MCF 10A (cell line): ENCODE measurements around the gene SPINT2. TPM values are rescaled to one million over a fixed set of nuclear protein-coding genes. Genes with fewer than 3 reads are reported as not detected.

ENCODE experiments used
- BruUV-seq: library from RNA; stranded (reverse); fragments of 400-500 nt; replicated peaks from 2 replicates; lab custom pipeline; 2021; lab: Mats Ljungman, UMichigan
- CTCF ChIA-PET: fragments of 300-600 bp; sonication (Branson Sonifier 250); formaldehyde crosslinking; extraction: SDS; loops from one replicate; lab custom pipeline; 2021; ENCODE audit warnings: antibody characterized with exemption, inconsistent platforms; lab: Yijun Ruan, JAX
- POLR2A ChIA-PET: fragments of 300-600, 350-650 bp; sonication (Branson Sonifier 250); formaldehyde crosslinking; extraction: SDS; loops from one replicate; lab custom pipeline; 2020; ENCODE audit warnings: antibody characterized with exemption, inconsistent platforms; lab: Yijun Ruan, JAX
- DNase-seq: peaks from one replicate; pipeline ENCODE4 v3.0.0-alpha.2; 2018; ENCODE audit not compliant: unreplicated experiment
- H3K27ac Mint-ChIP-seq: one replicate; pipeline ENCODE4 v1.8.0; 2022; ENCODE audit warnings: mild to moderate bottlenecking, low read depth, mixed read lengths; ENCODE audit not compliant: unreplicated experiment
- H3K27me3 Mint-ChIP-seq: one replicate; pipeline ENCODE4 v1.8.0; 2022; ENCODE audit warnings: mixed read lengths; ENCODE audit not compliant: insufficient read depth, unreplicated experiment
- H3K36me3 Mint-ChIP-seq: one replicate; pipeline ENCODE4 v1.8.0; 2022; ENCODE audit warnings: mild to moderate bottlenecking, moderate library complexity, mixed read lengths; ENCODE audit not compliant: insufficient read depth, unreplicated experiment
- H3K4me1 Mint-ChIP-seq: one replicate; pipeline ENCODE4 v1.8.0; 2022; ENCODE audit warnings: mixed read lengths; ENCODE audit not compliant: insufficient read depth, unreplicated experiment
- H3K4me3 Mint-ChIP-seq: one replicate; pipeline ENCODE4 v1.8.0; 2022; ENCODE audit warnings: mild to moderate bottlenecking, moderate library complexity, mixed read lengths; ENCODE audit not compliant: unreplicated experiment
- H3K9me3 Mint-ChIP-seq: one replicate; pipeline ENCODE4 v1.8.0; 2022; ENCODE audit warnings: mixed read lengths; ENCODE audit not compliant: unreplicated experiment
- CTCF ChIP-seq: fragments of 200-600 bp; IDR thresholded peaks from one replicate; pipeline ENCODE4 v1.8.0; 2022; ENCODE audit warnings: antibody characterized with exemption, mild to moderate bottlenecking; ENCODE audit not compliant: unreplicated experiment
- intact Hi-C: fragments of 100-400 bp; cut with micrococcal nuclease; formaldehyde crosslinking; loops from 2 replicates; pipeline ENCODE4 v1.14.1; 2022
- total RNA-seq: library from RNA; stranded (reverse); gene quantifications from 2 replicates; pipeline ENCODE4 v1.2.3, GENCODE V29; 2022

SPINT2 gene
- total RNA-seq, 1 experiment from 2014 or later: 333 TPM

- Mint-ChIP-seq H3K36me3 (peaks cover 35% of the 10 kb centered on the region), H3K4me1 (peaks cover 18% of the 10 kb centered on the region), H3K27ac (no peak overlapping the region), H3K27me3 (no peaks in the 10 kb centered on the region), H3K4me3 (no peak overlapping the region), H3K9me3 (peaks cover 8% of the 10 kb centered on the region)
- ChIA-PET POLR2A (interaction anchor here (0.6 to 1.7 kb wide), 5 partner anchors 10 to 68 kb away, joined by 3 to 5 read pairs (median 3); partner anchors contain the start of genes CATSPERG and KCNK6), CTCF (interaction anchor here (0.6 to 1.1 kb wide), 2 partner anchors 63 to 86 kb away, joined by 3 to 4 read pairs; no protein-coding TSS in a partner anchor)
- DNase-seq: no peak
- no peak for TF ChIP-seq CTCF
- BruUV-seq: no TSS peak
- intact Hi-C loops: no loop called here
Measured at GRCh38 chr19:38308926-38309614, 44.7 kb downstream of the SPINT2 start.

GRCh38 chr19:38309615-38310278 is 45.4 kb downstream of the SPINT2 start:
- H3K27ac Mint-ChIP-seq: no peak overlapping the region
- ChIA-PET POLR2A (interaction anchor here (0.6 to 1.7 kb wide), 6 partner anchors 9 to 68 kb away, joined by 3 to 5 read pairs (median 3); partner anchors contain the start of genes CATSPERG and KCNK6), CTCF (interaction anchor here (0.6 kb wide), 1 partner anchor 86 kb away, joined by 3 read pairs; no protein-coding TSS in a partner anchor)
- peaks cover 30% of the 10 kb centered on the region for H3K36me3 Mint-ChIP-seq
- BruUV-seq: no TSS peak
- H3K9me3 Mint-ChIP-seq: peaks cover 8% of the 10 kb centered on the region
- DNase-seq: no peak
- intact Hi-C loops: no loop called here
- H3K27me3 Mint-ChIP-seq: no peaks in the 10 kb centered on the region
- peaks cover 18% of the 10 kb centered on the region for H3K4me1 Mint-ChIP-seq
- no peak overlapping the region for H3K4me3 Mint-ChIP-seq
- TF ChIP-seq CTCF: no peak

GRCh38 chr19:38310279-38310670 is 45.9 kb downstream of the SPINT2 start:
- H3K27me3 Mint-ChIP-seq: no peaks in the 10 kb centered on the region
- no TSS peak for BruUV-seq
- intact Hi-C loops: no loop called here
- no peak for TF ChIP-seq CTCF
- H3K9me3 Mint-ChIP-seq: peaks cover 8% of the 10 kb centered on the region
- DNase-seq: no peak
- H3K36me3 Mint-ChIP-seq: peaks cover 25% of the 10 kb centered on the region
- H3K4me1 Mint-ChIP-seq: peaks cover 18% of the 10 kb centered on the region
- ChIA-PET CTCF (interaction anchor here (0.6 to 1.7 kb wide), 2 partner anchors 24 to 408 kb away, joined by 3 to 4 read pairs; no protein-coding TSS in a partner anchor), POLR2A (interaction anchor here (1.1 to 1.4 kb wide), 3 partner anchors 9 to 29 kb away, joined by 3 to 5 read pairs (median 4); partner anchors contain the start of gene KCNK6)
- no peak overlapping the region for H3K4me3 Mint-ChIP-seq
- no peak overlapping the region for H3K27ac Mint-ChIP-seq

- peaks cover 18% of the 10 kb centered on the region for H3K4me1 Mint-ChIP-seq
- H3K27ac Mint-ChIP-seq: no peak overlapping the region
- intact Hi-C loops: no loop called here
- CTCF ChIA-PET: interaction anchor here (0.6 to 1.7 kb wide), 4 partner anchors 23 to 408 kb away, joined by 3 to 4 read pairs (median 3); no protein-coding TSS in a partner anchor
- H3K36me3 Mint-ChIP-seq: peaks cover 20% of the 10 kb centered on the region
- H3K27me3 Mint-ChIP-seq: no peaks in the 10 kb centered on the region
- TF ChIP-seq CTCF: no peak
- DNase-seq: no peak
- H3K9me3 Mint-ChIP-seq: peaks cover 8% of the 10 kb centered on the region
- no TSS peak for BruUV-seq
- POLR2A ChIA-PET: interaction anchor here (1.1 to 1.6 kb wide), 3 partner anchors 8 to 46 kb away, joined by 3 to 4 read pairs (median 3); no protein-coding TSS in a partner anchor
- no peak overlapping the region for H3K4me3 Mint-ChIP-seq
Measured at GRCh38 chr19:38310986-38311385, 46.6 kb downstream of the SPINT2 start.
